ENCODE measurements around the gene ARFGAP1.
"Not testable (repeated sequence)": the region's sequence is repeated elsewhere in the genome, so short reads cannot be mapped to it uniquely, and the experiment has no call there.

Gene ARFGAP1

DNA sequence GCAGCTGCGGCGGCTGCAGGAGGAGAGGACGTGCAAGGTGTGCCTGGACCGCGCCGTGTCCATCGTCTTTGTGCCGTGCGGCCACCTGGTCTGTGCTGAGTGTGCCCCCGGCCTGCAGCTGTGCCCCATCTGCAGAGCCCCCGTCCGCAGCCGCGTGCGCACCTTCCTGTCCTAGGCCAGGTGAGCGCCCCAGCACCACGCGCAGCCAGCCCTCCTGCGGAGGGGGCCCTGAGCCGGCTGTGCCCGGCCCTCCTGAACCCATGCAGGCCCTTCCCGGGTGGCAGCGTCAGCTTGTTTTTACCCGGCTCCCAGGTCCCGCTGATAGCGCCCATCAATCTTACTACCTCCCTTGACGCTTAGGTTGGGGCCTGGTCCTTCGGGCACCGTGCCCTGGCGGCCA, 33.2 kb upstream of the ARFGAP1 start:
- no peak overlapping the region for H3K27ac ChIP-seq
- no peak for DNase-seq (ENCODE audit: low read depth, low spot score)

DNA sequence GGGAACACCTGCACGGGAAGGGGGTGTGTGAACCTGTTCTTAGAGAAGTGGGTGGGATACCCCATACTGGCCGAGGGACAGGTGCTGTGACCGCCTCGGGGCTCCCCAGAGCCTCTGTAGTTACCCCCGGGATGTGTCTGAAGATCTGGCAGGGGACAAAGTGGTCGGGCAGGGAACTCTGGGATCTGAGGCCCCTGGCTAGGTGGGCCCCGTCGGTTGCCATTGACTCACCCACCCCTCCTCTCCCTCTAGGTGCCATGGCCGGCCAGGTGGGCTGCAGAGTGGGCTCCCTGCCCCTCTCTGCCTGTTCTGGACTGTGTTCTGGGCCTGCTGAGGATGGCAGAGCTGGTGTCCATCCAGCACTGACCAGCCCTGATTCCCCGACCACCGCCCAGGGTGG, 32.6 kb upstream of the ARFGAP1 start:
- DNase-seq (ENCODE audit: low read depth, low spot score) = no peak
- H3K27ac ChIP-seq = no peak overlapping the region

DNA sequence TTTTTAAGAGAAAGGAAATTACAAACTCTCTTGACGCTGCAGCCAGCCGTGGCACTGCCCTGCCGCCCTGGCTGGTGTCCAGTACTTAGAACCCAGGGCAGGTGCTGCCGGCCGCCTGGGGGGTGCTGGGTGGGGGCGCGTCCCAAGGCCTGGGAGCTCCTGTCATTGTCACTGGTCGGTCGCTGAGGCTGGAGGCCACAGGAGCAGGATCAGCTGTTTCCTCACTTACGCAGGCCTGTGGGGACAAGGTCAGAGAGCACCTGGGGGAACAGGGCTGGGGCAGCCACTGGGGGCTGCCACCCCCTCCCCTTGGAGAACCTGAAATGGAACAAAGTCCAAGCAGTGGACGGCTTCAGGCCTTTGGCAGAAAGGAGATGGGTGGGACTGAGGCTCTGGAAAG, 31.3 kb upstream of the ARFGAP1 start:
- no peak for DNase-seq (ENCODE audit: low read depth, low spot score)
- no peak overlapping the region for H3K27ac ChIP-seq

DNA sequence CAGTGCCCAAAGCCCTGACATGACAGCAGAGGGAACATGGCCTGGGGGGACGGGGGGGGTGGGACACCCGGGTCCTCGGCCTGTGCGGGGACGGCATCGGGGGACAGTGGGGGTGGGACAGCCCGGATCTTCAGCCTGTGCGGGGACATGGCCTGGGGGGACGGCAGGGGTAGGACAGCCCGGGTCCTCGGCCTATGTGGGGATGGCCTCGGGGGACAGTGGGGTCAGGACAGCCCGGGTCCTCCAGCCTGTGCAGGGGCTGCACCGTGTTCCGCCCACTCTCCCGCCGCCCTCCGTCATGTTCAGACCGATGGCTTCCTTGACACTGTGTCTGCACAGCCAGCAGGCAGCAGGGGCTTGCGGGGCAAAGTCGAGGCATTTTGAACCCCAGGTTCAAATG, 29.9 kb upstream of the ARFGAP1 start:
- H3K27ac ChIP-seq = no peak overlapping the region
- no peak for DNase-seq (ENCODE audit: low read depth, low spot score)

DNA sequence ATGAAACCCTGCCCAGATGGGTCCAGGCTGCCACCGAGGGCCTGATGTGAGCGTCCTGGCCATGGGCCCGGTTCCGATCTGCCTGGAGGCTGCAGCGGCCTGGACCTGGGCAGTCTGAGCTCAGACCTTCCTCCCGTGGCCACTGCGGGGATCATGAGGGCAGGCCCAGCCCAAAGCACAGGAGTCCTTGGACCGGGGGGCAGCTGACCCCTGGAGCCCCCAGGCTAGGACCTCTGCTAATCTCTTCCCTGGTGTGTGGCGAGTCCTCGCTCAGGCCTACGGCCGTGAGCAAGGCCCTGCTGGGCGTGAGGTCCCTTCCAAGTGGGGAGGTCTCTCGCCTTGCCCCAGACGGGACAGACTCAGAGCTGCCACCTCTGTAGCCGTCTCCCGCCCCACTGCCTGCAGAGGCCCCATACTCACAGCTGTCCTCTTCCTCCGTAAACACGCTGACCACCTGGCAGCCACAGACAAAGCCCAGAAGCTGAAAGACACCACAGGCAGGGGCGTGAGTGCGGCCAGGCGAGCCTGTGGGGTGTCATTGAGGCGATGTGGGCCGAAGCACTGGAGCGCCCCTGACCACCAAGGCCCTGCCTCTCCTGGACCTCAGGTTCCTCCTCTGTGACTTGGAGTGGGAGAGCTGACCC, 28.9 kb upstream of the ARFGAP1 start:
- no peak for DNase-seq (ENCODE audit: low read depth, low spot score)
- no peak overlapping the region for H3K27ac ChIP-seq

DNA sequence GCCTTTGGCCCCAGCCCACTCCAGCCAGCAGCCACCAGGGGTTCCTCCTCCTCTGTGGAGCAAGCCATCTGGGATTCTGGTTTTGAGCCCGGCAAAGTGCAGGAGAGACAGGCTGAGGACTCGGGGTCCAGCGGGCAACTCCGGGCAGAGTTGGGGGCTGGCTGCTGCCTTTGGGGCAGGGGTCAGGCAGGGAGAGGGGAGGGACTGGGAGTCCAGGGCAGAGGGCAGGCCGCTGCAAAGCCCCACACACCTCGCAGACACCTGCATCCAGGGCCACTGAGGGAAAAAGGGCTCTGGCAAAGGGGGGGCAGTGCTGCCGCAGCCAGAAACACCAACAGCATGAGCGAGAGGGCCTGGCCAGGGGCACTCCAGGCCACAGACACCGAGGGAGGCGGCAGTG, 28.1 kb upstream of the ARFGAP1 start:
- H3K27ac ChIP-seq = no peak overlapping the region
- DNase-seq (ENCODE audit: low read depth, low spot score) = no peak

DNA sequence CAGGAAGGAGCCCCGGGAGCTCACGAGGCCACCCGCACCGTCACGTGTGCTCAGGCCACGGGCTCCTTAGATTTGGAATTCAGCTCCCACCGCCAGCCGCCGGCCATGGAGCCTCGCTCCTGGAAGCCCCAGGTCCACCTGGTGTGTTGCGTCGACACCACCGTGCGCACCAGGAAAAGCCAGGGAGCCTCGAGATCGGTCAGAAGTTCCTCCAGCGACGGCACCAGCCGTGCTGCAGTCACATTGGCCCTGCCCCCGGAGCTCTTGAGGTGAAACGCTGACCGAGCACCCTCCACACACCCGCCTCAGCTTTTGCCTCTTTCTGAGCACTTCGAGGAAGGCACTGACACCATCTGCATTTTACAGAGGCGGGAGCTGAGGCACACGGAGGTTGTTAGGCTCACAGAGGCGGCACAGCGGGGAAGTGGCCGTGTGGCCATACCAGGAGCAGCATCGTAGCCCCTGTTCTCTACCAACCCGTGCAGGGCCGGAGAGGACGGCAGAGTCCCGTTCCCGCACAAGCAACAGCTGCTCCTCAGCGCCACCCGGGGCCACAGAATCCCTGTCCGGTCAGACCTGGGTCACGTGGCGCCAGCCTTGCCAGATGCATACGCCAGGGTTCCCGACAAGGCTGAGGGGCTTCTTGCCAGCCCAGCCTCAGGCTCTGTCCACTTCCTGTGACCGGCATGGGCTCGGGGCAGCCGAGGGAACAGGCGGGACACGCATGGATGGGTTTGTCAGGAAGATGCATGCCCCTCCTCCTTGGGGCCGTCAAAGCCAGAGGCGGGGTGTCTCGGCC, 25.9 kb upstream of the ARFGAP1 start:
- no peak for DNase-seq (ENCODE audit: low read depth, low spot score)
- H3K27ac ChIP-seq = no peak overlapping the region

DNA sequence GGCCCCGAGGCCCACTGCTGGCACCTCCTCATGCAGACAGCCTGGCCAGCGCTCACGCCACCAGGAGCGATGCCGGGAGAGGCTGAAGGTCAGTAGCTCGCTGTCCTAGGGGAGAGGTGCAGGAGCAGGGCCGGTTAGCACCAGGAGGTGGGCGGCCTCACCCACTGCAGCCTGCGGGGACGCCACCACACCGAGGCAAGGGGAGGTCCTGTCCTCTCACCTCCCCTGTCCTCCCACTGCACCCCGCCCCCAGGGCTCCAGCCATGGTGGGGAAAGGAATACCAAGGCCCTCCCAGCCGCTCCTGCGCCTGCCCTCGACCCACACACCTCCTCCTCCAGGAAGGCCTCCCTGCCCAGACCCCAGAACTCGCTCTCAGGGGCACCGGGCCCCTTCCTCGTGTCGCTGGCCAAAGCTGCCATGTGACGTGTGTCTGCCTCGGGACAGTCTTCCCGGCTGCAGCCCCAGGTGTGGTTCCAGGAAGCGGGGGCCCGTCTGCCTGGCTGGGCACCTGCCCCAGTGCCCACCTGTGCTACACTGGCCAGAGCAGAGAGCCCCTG, 24.9 kb upstream of the ARFGAP1 start:
- no peak overlapping the region for H3K27ac ChIP-seq
- no peak for DNase-seq (ENCODE audit: low read depth, low spot score)

DNA sequence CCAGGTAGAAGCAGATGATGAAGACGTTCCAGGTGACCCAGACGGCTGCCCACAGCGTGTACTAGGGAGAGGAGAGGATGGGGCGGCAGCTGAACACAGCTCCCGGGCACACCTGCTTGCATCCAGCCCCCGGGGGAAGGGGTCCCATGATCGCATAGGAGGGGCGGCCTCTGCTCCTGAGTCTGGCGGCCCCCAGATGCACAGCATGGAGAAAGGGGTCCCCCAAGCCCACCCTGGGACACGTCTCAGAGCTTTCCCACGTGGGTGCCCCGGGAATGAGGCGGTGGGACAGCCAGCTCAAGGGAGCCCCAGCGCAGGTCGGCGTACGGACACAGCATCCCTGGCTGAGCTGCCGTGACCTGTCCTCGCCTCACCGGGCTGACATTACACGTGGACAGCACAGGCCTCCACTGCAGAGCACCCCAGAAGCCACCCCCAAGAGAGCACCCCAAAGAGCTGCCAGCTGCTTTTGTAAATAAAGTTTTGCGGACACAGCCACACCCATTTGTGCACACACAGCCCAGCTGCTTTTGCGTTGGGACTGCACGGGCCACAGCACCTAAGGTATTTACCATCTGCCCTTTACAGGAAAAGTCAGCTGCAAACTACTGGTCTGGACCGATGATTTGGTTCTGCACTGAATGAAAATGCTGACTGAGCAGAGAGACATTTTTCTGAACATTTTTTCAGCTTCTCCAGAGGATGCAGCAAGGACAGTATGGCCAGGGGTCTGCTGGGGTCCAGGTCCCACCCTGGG, 23.6 kb upstream of the ARFGAP1 start:
- DNase-seq (ENCODE audit: low read depth, low spot score) = no peak
- no peak overlapping the region for H3K27ac ChIP-seq

DNA sequence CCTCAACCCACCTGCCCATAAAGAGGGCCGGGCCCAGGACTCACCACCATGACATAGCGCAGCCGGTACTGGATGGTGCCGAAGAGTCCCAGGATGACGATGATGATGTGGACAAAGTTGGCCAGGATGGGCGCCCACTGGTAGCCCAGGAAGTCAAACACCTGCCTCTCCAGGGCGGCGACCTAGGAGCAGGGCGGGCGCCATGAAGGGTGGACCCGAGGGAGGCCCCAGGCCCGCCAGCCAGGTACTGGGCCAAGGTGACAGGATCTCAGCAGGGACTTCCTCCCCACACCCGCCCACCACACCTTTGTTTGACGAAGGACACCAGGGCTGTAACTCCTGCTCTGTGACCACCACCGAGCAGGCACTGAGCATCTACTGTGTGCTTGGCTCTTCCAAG, 22.7 kb upstream of the ARFGAP1 start:
- DNase-seq (ENCODE audit: low read depth, low spot score) = no peak
- no peak overlapping the region for H3K27ac ChIP-seq

DNA sequence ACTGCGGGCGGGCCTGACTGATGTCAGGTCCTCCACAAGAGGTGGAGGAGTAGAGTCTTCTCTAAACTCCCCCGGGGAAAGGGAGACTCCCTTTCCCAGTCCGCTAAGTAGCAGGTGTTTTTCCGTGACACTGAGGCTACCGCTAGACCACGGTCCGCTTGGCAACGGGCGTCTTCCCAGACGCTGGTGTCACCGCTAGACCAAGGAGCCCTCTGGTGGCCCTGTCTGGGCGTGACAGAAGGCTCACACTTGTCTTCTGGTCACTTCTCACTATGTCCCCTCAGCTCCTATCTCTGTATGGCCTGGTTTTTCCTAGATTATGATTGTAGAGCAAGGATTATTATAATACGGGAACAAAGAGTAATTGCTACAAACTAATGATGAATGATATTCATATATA, 21.3 kb upstream of the ARFGAP1 start:
- not testable (repeated sequence) for H3K27ac ChIP-seq; DNase-seq (ENCODE audit: low read depth, low spot score)

DNA sequence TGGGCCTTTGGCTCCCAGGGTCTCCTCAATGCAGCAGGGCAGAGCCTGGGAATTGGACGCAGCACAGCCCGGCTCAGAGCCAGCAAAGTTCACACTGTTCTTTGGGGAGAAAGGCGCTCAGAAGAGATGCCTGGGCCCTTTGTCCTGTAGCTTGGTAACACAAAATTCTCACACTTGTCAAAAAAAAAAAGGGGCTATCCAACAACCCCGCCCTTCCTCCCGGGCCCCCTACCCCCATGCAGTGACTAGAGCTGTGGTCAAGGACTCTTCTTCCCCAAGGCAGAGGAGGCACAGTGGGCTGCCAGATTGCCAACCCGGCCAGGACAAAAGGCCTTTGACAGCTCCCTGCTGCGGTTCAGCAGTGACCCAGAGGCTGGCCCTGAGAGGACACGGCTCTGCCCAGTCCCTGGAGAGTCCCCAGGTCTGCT, 20.3 kb upstream of the ARFGAP1 start:
- DNase-seq (ENCODE audit: low read depth, low spot score) = no peak
- H3K27ac ChIP-seq = no peak overlapping the region

DNA sequence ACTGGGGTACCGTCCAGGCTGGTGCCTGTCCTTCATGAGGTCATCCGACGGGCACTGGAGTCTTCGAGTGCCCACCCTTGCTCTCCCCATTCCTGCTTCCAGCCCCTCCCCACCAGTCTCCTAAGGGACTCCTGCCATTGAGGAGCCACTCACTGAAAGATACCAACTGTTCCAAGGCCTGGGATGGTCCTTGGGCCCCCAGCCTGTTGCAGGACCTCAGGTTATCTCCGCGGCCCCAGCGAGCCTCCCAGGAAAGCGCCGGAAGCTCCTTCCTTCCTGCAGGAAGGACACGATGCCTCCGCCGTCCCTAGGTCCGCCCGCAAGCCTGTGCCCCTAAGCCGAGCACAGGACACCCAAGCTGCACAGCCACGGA, 19.6 kb upstream of the ARFGAP1 start:
- DNase-seq (ENCODE audit: low read depth, low spot score) = no peak
- no peak overlapping the region for H3K27ac ChIP-seq

DNA sequence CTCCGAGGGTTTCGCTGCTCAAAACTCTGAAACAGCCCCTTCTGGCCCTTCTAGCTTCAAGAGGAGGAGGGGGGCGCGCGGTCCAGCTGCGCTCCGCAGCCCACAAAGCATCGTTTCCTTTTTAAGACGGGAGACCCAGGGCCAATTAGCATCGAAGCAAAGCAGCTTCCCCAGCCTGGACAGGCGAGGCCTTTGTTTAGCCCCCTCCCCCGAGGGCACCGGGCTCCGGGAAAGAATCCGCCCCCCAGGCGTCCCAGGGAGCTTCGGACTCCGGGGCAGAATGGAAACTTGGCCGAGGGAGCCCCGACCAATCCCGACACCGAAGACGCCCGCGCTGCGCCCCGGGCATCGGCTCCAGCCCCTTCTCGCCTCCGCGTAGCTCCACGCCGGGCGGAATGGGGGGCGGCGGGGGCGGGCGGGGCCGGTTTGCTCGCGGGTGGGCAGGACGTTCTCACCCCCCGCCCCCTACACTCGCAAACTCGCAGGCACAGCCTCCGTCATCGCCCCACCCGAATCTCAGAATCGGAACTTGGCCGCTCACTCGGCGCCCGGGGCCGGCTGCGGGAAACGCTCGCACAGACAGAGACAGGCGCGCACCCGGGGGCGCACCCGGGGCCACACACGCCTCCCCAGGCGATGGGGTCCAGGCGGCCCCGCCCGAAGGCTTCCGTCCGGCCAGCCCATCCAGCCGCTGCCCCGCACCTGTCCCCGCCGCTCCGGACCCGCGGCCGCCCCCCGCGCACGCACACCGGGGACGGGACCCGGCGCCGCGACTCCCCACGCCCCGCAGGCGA, 19.0 kb upstream of the ARFGAP1 start:
- H3K27ac ChIP-seq = no peak overlapping the region
- DNase-seq (ENCODE audit: low read depth, low spot score) = no peak

DNA sequence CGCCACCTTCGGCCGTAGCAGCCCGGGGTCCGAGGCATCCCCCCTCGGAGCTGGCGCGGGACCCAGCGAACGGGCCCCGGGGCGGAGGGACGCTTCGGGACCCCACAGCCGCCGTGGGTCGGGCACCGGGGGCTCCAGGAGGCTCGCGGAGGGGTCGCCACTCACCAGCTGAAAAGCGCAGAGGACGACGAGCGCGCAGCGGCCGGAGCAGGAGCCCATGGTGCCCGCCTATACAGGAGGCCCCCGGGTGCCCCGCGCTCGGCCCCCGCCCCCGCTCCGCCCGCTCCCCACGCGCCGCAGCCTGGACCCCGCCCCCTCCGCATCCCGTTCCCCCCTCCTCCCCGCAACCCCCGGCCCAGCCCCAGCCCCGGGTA, 18.4 kb upstream of the ARFGAP1 start, which contains the start of gene NKAIN4:
NKAIN4 (minus strand) TSS at position 232 of the 374 bp plus-strand sequence; CDS start at position 219, 13 bp downstream.
- no peak for DNase-seq (ENCODE audit: low read depth, low spot score)
- no peak within 1 kb of the TSS for H3K27ac ChIP-seq

DNA sequence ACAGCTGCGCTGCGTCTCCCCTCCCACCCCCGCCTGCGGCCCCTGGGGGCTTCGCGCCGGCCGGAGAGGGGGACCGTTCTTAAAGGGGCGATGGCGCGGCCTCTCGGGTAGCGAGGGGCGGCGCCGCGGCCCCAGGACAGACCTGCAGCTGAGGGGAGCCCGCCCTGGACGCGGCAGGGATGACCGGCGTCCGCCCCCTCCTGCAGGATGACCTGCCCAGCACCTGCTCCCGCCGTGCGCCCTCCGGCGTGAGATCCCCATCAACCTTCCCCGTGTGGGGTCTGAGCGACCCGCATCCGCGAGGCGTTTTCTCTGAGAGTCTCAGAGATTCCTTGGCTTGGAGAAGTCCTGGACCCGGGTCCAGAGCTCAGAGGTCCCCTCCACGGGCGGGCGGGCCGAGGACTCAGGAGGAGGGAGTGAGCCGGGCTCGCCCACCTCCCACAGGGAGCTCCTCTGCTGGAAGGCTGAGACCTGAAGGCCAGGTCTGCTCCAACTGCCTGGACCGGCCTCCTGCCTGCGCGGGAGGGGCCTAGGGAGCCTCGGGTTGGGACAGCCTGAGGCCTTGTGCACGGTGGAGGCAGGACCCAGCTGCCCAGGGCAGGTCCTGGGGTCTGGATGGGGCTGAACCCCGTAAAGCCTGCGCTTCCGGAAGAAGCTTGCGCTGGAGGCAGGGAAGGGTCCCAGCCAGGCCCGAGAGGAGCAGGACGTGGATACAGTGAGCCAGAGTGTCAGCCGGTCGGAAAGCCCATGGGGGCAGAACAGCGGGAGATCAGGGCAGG, 17.8 kb upstream of the ARFGAP1 start:
- no peak overlapping the region for H3K27ac ChIP-seq
- DNase-seq (ENCODE audit: low read depth, low spot score) = no peak

DNA sequence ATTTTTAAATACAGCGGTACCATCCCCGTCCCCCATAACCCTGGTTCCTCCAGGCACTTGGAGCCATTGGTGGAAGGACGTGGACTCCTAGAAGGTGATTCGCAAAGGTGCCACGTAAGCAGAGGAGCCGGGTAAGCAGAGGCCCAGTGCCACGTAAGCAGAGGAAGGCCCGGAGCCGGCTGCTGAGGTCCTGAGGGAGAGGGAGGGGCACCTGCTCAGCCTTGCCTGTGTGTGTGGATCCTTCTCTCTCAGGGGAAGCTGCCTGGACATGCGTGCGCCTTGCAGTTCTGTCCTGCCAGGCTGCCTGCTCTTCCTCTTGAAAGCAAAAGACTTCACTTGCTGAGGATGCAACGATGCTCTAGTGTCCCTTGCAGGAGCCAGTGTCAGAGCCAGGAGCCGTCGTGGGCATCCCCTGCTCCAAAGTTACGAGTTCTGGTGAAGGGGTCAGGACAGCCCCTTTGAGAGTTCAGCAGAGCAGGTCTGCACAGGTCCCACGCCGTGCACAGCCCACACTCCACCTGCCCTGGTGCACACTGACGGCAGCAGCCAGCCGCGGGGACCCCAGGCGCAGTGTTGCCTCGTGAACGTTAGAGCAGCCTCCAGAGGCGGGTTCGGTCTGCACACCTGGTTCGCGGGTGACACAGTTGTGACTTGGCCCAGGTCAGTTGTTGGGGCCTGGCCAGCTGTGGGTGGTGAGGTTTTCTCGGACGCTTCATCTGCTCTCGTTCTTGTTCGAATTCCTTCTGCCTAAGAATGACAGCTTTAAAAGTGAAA, 16.5 kb upstream of the ARFGAP1 start:
- DNase-seq (ENCODE audit: low read depth, low spot score) = peak; percentile 84
- peak overlapping the region; percentile 27 for H3K27ac ChIP-seq

DNA sequence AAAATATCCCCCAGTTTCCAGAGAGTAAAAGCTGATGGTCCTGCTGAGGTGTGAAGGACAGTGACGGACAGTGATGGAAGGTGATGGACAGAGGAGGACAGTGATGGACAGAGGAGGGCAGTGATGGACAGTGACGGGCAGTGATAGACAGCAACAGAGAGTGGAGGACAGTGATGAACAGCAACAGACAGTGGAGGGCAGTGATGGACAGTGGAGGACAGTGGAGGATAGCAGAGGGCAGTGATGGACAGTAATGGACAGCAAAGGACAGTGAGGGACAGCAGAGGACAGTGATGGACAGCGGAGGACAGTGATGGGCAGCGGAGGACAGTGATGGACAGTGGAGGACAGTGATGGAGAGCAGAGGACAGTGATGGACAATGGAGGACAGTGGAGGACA, 15.7 kb upstream of the ARFGAP1 start:
- no peak for DNase-seq (ENCODE audit: low read depth, low spot score)
- no peak overlapping the region for H3K27ac ChIP-seq

DNA sequence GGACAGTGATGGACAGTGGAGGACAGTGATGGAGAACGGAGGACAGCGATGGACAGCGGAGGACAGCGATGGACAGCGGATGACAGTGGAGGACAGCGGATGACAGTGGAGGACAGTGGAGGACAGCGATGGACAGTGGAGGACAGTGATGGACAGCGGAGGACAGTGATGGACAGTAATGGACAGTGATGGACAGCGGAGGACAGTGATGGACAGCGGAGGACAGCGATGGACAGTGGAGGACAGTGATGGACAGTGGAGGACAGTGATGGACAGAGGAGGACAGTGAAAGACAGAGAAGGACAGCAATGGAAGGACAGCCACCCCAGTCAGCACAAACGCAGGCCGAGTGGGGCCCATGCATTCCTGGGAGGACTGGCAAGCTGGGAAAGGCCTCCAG, 15.0 kb upstream of the ARFGAP1 start:
- H3K27ac ChIP-seq = no peak overlapping the region
- DNase-seq (ENCODE audit: low read depth, low spot score) = no peak

Data from epithelial cell of prostate (primary cell).